ENCODE measurements around the gene AHDC1. TPM values are rescaled to one million over a fixed set of nuclear protein-coding genes. Genes with fewer than 3 reads are reported as not detected.

Gene AHDC1
- total and polyA plus RNA-seq, 8 donors, result 10.4 to 27.5 (median 14.9) TPM

DNA sequence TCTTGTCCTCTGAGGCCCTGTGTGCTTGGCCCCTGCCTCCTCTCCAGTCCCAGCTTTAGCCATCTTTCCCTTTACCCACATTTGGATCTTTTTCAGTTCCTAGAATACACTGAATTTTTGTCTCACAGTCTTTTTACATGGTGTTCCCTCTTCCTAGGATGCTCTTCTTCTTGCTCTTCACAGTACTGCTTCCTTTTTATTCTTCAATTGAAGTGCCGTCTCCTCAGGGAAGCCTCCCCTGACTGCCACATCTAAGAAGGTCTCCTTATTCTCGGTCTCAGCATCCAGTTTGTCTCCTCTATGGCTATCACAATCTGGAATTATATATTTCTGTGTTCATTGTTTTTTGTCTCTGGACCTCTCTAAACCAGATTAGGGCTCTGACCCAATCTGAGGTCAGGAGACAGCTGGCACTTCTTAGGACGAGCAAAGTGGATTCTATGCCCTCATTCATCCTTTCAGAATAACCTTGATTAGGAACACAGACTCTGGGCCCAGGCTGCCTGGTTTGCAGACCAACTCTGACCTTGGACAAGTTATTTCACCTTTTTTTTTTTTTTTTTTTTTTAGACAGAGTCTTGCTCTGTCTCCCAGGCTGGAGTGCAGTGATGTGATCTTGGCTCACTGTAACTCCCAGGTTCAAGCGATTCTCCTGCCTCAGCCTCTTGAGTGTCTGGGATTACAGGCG lies 34.2 kb upstream of the AHDC1 start:
- TF ChIP-seq, protein P1, sequence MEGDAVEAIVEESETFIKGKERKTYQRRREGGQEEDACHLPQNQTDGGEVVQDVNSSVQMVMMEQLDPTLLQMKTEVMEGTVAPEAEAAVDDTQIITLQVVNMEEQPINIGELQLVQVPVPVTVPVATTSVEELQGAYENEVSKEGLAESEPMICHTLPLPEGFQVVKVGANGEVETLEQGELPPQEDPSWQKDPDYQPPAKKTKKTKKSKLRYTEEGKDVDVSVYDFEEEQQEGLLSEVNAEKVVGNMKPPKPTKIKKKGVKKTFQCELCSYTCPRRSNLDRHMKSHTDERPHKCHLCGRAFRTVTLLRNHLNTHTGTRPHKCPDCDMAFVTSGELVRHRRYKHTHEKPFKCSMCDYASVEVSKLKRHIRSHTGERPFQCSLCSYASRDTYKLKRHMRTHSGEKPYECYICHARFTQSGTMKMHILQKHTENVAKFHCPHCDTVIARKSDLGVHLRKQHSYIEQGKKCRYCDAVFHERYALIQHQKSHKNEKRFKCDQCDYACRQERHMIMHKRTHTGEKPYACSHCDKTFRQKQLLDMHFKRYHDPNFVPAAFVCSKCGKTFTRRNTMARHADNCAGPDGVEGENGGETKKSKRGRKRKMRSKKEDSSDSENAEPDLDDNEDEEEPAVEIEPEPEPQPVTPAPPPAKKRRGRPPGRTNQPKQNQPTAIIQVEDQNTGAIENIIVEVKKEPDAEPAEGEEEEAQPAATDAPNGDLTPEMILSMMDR (IDR thresholded peaks at IDR 0.05), result no peak
- H3K27me3 ChIP-seq, result no peaks in the 10 kb centered on the region
- WGBS, 2 donors, result 61 to 64% methylated on average over 5 of the region's 5 CpGs
- H3K27ac ChIP-seq, result no peak overlapping the region
- H3K9me3 ChIP-seq, result no peaks in the 10 kb centered on the region
- no peak overlapping the region for H3K4me3 ChIP-seq
- DNase-seq, result no peak
- H3K36me3 ChIP-seq, result no peaks in the 10 kb centered on the region
- H3K4me1 ChIP-seq, result no peaks in the 10 kb centered on the region
- FAIRE-seq, result no peak
- intact Hi-C loops (cut with DNase I), result no loop called here
- no peak for ATAC-seq

DNA sequence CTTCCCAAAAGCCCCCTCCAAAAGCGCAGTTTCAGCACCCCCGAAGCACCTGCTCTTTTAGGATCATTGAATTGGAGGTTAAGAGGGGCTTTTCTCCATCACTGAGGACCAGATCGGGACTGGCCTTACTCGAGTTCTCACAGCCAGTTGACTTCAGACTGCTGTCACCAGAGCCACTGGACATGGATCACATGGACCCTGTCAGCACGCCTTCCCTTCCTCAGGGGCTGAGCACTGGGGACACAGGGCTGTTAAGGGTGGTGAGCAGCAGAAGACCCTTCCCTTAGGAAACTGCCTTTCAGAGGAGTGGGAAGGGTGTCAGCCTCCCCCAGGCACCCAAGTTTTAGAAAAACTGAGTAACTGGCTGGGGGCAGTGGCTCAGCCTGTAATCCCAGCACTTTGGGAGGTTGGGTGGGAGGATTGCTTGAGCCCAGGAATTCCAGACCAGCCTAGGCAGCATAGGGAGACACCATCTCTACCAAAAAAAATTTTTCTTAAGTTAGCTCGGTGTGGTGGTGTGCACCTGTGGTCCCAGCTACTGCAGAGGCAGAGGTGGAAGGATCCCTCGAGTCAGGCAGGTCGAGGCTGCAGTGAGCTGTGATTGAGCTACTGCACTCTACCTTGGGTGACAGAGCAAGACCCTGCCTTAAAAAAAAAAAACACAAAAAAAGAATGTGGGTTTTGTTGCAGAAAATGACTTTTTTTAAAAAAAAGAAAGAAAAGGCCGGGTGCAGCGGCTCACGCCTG lies 31.6 kb upstream of the AHDC1 start:
- FAIRE-seq (no peak), ATAC-seq (no peak), DNase-seq (no peak)
- WGBS, 2 donors, result 87 to 94% methylated on average over 11 of the region's 11 CpGs
- Histone ChIP-seq H3K27me3 (no peaks in the 10 kb centered on the region), H3K36me3 (no peaks in the 10 kb centered on the region), H3K4me3 (no peak overlapping the region), H3K4me1 (no peaks in the 10 kb centered on the region), H3K9me3 (no peaks in the 10 kb centered on the region), H3K27ac (peak overlapping the region in 1 of 4 donors; percentile 21)
- TF ChIP-seq, protein P1 (IDR thresholded peaks at IDR 0.05), result no peak
- intact Hi-C loops (cut with DNase I), result no loop called here

DNA sequence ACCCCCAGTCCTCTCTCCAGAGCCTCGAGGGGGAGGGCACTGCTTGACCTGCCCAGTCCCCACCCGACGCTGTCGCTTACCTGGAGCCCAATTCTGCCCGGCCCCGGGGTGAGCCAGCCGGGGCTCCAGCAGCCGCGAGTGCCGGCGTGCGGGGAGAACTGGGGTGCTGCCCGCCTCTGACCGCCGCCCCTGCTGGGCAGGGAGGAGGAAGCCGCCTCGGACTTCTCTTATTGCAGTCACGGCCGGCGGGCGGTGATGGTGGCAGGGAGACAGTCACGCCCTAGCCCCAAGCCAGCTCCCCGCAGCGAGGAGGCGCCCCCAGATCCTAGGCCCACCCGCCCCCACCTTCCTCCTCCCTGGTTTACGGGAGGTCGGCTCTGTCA lies 31.0 kb upstream of the AHDC1 start, which contains the start of gene FGR:
TSS of gene FGR (minus strand) at position 201 of the 383 bp plus-strand sequence. CDS start 11,269 bp downstream, outside the sequence.
- no peaks in the 10 kb centered on the region for H3K4me1 ChIP-seq
- no peak for DNase-seq
- 57 to 58% methylated on average over 26 to 28 of the region's 28 CpGs for WGBS, 2 donors

GRCh38 chr1:27634177-27634984 lies 30.4 kb upstream of the AHDC1 start:
- H3K27me3 ChIP-seq, result no peaks in the 10 kb centered on the region
- no peaks in the 10 kb centered on the region for H3K36me3 ChIP-seq
- H3K9me3 ChIP-seq, result no peaks in the 10 kb centered on the region
- no peaks in the 10 kb centered on the region for H3K4me1 ChIP-seq
- DNase-seq (no peak), ATAC-seq (peak; percentile 38 to 63 (median 56)), FAIRE-seq (no peak)
- H3K27ac ChIP-seq, result peak overlapping the region in 2 of 4 donors; percentile 21 to 28
- peak overlapping the region in 2 of 4 donors; percentile 23 to 51 for H3K4me3 ChIP-seq
- WGBS, 2 donors, result 11 to 14% methylated on average over 50 to 63 of the region's 63 CpGs
- intact Hi-C loops (cut with DNase I), result no loop called here
- TF ChIP-seq, protein P1 (IDR thresholded peaks at IDR 0.05), result no peak

More for the DNA sequence above, 31.0 kb upstream of the AHDC1 start, which contains the start of gene FGR:
- ATAC-seq (peak in 3 of 4 donors; percentile 24 to 34 (median 26)), FAIRE-seq (no peak)
- intact Hi-C loops (cut with DNase I), result no loop called here
- TF ChIP-seq, protein P1 (IDR thresholded peaks at IDR 0.05), result no peak
- Histone ChIP-seq H3K4me3 (peak within 1 kb of the TSS in 2 of 4 donors; percentile 23 to 51), H3K36me3 (no peaks in the 10 kb centered on the region), H3K9me3 (no peaks in the 10 kb centered on the region), H3K27me3 (no peaks in the 10 kb centered on the region), H3K27ac (peak within 1 kb of the TSS in 2 of 4 donors; percentile 21 to 28)

Data from pancreas (tissue), 10 donors.